ENCODE data around the gene ANKUB1.

ANKUB1 gene

GRCh38 chr3:149809699-149810098 is 17.3 kb upstream of the ANKUB1 start:
- DNase-seq (ENCODE audit: low read depth), result no peak

DNA sequence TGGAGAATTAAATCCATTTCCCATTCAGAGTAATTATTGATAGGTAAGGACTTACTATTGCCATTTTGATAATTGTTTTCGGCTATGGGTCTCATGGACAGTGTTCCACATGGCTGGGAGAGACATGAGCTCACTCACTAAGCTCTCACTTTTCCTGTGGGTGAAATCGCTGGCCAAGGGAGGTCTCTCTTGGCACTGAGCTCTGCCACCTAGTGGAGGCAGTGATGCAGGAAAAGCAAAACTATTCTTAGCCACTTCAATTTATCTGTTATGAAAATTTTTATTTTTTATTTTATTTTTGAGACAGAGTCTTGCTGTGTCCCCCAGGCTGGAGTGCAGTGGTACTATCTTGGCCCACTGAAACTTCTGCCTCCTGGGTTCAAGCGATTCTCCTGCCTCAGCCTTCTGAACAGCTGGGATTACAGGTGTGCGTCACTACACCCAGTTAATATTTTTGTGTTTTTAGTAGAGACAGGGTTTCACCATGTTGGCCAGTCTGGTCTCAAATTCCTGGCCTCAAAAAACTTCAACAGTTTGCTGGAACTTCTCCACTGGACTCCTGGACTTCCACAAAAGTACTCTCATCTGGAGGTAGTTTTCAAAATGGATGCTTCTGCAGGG is 16.0 kb upstream of the ANKUB1 start:
- DNase-seq (ENCODE audit: low read depth), result peak; percentile 75

- no peak for DNase-seq (ENCODE audit: low read depth)
Measured at GRCh38 chr3:149806171-149806778, 13.9 kb upstream of the ANKUB1 start.

GRCh38 chr3:149801639-149802038 is 9.3 kb upstream of the ANKUB1 start:
- no peak for DNase-seq (ENCODE audit: low read depth)

- no peak for DNase-seq (ENCODE audit: low read depth)
Measured at GRCh38 chr3:149801195-149801594, 8.8 kb upstream of the ANKUB1 start.

DNA sequence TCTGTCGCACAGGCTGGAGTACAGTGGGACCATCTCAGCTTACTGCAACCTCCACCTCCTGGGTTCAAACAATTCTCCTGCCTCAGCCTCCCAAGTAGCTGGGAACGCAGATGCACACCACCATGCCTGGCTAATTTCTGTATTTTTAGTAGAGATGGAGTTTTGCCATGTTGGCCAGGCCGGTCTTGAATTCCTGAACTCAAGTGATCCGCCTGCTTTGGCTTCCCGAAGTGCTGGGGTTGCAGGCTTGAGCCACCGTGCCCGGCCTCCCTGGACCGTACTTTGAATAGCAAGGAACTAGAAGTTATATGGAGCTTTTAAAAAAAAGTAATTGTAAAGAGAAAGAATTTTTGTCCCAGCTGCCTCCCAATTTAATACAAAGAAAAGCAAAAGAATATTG is 8.3 kb upstream of the ANKUB1 start:
- no peak for DNase-seq (ENCODE audit: low read depth)

DNA sequence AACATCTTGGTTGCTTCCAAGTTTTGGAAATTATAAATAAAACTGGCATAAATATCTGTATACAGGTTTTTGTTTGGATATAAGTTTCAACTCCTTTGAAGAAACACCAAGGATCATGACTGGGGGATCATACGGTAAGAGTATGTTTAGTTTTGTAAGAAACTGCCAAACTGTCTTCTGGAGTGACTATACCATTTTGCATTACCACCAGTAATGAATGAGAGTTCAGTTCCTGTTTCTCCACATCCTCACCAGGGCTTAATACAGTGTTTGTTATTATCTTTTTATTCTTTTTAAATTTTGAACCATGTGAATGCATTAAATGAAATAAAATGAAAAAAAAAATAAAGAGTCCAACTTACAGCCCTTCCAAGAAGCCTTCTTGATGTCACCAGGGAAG is 3.7 kb upstream of the ANKUB1 start:
- DNase-seq (ENCODE audit: low read depth), result no peak

- DNase-seq (ENCODE audit: low read depth), result no peak
Measured at GRCh38 chr3:149790698-149791097, 1.7 kb downstream of the ANKUB1 start.

DNA sequence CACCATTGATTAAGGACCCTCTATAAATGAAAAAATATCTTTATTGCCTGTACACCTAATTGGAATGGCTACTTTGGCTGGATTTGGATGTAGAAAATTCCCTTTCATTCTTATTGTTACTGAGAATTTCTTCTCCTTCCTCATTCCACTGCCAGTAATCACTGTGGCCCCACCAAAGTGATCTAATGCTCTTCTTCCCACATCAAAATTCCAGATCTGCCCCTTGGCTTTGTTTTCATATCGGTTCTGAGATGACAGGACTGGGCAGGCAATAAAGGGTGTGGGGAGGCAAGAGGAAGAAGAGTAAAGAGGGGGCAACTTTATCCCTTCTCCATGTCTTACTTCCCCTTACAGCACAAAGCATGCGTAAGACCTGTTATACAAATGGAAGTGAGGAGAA is 2.1 kb downstream of the ANKUB1 start:
- DNase-seq (ENCODE audit: low read depth), result no peak

DNA sequence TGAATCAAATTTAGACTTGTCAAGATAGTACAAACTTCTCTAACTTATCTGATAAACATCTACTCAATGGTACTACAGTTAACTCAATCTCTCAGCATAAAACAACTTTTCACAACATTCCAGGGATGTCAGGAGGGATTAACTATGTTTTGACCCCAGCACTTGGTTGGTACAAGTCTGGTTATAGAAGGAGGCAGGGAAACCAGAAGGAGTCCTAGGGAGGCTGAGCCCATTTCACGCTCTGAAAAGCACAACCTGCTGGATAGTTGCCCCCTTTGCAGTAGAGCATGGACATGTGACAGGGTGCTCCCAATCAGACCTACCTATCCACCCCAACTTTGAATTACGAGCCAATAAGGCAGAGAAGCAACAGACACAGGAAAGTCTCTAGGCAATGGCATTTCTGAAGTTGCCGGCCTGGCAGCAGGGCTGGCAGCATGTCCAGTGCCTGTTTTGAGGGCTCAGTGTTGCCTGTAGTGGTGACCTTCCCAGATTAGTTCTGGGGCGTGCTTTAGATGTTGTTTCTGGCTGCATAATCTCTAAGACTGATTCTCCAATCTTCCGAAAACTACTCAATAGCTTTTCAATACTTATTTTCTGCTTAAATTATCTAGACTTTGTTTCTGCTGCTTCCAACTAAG is 8.2 kb downstream of the ANKUB1 start:
- no peak for DNase-seq (ENCODE audit: low read depth)

DNA sequence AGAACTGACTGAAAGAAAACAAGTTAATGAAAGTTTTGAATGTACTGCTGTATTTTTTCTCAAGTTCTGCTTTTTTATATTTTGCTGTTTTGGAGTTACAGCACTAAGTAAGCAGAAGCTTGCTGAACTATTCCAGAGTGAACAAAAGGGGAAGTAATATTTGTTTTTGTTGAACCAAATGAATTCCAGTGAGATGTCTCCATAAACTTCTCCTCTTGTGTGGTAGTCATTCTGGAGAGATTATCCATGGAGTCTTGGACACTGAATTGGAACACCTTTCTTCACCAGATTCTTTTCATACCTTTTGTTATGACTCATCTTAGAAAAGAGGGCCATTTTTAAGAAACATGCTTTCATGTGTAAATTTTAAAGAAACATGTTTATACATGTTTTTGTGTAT is 8.8 kb downstream of the ANKUB1 start:
- DNase-seq (ENCODE audit: low read depth), result peak; percentile 54

- DNase-seq (ENCODE audit: low read depth), result no peak
Measured at GRCh38 chr3:149781741-149782140, 10.6 kb downstream of the ANKUB1 start.

DNA sequence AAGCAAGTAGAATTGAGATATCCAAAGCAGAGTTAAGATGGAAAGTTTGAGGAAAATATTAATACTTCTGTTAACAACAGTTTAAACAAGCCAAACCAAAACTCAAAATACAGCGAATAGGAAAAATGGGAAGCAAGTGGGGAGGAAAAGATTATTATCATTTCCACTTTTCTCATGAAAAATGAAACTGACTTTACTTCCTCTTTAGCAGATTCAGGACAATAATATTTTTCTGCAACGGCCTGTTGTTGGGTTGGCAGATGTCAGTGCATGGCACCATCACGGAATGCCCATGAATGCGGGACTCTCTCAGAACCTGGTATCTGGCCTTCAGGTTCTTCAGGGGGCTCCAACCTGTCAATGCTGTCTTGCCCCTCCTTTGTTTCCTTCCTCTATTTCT is 11.1 kb downstream of the ANKUB1 start:
- DNase-seq (ENCODE audit: low read depth), result no peak

DNA sequence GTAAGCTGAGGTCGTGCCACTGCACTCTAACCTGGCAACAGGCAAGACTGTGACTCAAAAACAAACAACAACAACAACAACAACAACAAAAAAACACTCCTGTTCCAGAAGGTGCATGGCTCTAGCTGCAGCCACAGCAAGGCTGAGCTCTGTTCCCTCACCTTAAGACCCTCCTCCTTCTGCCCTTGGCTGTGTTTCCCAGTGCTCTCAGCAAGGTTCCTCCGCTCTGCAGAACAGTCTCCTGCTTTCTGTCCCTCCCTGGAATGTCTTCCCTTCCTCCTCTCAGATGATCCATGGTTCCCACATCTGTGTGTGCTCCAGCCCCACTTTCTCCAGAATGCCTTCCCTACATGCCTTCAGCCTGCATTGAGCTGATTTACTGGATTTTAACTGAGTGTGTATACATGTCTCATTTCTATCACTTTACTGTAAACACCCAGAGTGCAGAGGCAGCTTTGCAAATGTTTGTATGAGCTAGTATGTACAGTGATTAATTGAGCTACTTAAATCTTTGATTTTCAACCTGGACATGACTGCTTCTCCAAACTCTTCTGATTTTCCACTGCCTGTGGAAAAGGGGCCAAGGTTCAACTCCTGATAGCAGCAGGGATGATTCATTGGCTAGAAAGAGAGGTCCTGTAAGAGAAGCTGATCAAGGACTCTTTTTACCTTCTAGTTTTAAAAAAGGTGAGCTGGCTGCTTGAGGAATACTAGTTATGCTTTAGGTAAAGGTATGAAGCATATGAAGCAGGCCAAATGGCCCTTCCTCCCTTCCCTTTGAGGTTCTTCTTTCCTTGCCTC is 14.7 kb downstream of the ANKUB1 start:
- no peak for DNase-seq (ENCODE audit: low read depth)

- DNase-seq (ENCODE audit: low read depth), result no peak
Measured at GRCh38 chr3:149776170-149776569, 16.2 kb downstream of the ANKUB1 start.

DNA sequence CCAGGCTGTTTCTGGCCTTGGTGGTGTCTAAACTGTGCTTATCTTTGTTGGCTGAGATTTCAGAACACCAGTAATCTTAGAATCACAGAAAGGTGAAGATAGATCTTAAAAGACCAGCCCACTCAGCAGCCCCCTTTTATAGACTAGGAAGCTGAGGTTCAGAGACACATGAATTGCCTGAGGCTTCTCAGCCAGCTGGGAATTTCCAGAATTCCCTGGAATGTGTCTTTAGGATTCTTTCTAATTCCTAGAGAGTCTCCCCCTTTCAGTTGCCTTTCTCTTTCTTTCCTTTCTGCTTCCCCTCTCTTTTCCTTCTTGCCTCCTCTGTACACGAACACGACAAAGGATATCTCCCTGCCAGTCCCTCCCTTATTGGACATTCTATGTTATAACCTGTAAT is 19.5 kb downstream of the ANKUB1 start:
- no peak for DNase-seq (ENCODE audit: low read depth)

DNA sequence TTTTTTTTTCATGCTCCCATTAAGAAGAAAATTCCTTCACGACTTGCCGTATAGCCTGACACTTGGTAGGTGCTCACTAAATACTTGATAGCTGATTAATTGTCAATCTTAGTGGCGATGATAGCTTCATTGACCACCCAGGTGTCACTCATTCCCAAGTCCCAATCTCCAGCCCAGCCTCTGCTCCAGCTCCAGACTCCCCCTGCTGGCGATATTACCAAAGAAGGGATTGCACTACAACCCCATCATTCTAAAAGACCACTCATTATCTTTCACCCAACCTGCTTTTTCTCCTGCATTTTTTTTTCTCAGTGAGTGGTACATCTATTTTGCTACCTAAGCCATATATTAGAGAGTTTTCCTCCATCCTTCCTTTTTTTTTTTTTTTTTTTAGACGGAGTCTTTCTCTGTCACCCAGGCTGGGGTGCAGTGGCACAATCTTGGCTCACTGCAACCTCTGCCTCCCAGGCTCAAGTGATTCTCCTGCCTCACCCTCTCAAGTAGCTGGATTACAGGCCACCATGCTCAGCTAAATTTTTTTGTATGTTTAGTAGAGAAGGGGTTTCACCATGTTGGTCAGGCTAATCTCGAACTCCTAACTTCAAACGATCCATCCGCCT is 20.6 kb downstream of the ANKUB1 start:
- DNase-seq (ENCODE audit: low read depth), result peak; percentile 7

GRCh38 chr3:149770246-149770645 is 22.1 kb downstream of the ANKUB1 start:
- DNase-seq (ENCODE audit: low read depth), result no peak

DNA sequence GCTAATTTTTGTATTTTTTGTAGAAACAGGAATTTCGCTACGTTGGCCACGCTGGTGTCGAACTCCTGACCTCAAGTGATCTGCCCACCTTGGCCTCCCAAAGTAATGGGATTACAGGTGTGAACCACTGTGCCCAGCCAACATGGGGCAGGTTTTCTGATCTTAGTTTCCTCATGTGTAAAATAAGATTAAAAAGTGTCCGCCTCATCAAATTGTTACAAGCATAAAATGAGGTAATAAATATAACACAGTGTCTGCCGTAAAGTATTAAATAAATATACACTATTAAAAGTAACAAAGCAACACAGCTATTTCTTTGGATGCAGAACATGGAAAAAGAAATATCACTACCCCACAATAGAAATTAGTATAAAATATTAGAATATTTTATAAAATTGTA is 23.6 kb downstream of the ANKUB1 start:
- DNase-seq (ENCODE audit: low read depth), result no peak

DNA sequence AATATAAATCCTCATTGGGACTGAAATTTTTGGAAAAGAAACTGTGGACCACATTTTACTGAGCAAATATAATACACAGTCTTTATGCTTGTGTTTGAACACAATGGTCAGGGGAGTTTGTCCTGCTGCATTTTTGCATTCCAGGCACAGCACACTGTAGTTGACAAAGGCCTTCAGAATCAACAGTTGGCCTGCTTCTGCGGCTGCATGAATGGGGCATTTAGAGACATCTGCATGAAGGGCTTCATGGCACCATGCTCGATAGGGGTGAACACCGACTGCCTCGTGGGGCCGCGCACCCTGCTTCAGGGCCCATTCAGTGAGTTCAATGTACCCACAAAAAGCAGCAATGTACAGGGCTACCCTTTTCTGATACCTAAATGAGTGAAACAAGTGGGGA is 24.6 kb downstream of the ANKUB1 start:
- DNase-seq (ENCODE audit: low read depth), result no peak

DNA sequence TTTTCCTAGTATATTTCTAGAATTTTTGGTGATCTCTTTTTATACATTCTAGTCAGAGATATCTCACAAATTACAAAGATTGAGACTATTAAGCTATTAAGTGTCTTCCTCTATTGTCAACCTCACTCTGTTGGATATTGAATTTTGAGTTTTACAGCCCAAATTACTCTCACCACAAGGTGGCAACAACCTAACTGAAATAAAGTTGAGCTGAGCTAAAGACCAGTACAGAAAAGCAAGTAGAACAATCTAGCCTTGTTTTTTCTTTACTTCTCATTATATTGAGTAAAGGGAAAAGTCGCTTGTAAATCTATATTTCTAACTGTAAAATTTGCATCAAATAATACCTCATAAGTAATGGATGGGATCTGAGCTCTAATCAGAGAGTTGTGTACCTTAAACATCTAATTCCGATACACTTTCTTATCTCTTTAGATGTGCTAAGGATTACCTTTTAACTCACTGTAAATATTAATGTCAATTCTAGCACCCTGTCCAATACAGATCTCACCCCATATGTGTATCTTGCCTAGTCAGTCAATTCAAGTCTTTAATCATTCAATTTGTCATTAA is 26.5 kb downstream of the ANKUB1 start:
- DNase-seq (ENCODE audit: low read depth), result peak; percentile 26

DNA sequence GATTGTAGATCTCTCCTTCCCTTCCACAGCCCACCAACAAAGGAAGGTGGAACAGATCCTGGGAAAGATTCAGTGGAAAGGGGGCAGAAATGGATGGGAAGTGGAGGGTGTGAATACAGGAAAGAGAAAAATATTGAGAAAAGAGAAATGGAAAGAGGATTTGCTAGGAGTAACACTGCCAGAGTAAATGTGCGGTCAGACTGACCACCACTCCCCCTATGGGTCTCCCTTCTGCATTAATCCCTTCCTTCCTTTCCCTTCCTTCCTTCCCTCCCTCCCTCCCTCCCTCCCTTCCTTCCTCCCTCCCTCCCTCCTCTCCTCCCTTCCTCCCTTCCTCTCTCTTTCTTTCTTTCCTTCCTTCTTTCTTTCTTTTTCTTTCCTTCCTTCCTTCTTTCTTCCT is 28.1 kb downstream of the ANKUB1 start:
- no peak for DNase-seq (ENCODE audit: low read depth)

Measured in fibroblast of gingiva (primary cell).